Hepatocyte (in vitro differentiated cells): ENCODE data around the gene ZC3H7B.

Experiments used
- EZH2 ChIP-seq: fragments of 200-600 bp; sonication (generic); IDR thresholded peaks from 2 replicates; pipeline ENCODE4 v1.6.1; 2016; ENCODE audit warnings: antibody characterized with exemption, mild to moderate bottlenecking, borderline replicate concordance
- TF ChIP-seq, protein P1 (sequence below): fragments of 200-600 bp; sonication (generic); IDR thresholded peaks from 2 replicates; pipeline ENCODE4 v1.5.1; 2016; ENCODE audit warnings: antibody characterized with exemption, mild to moderate bottlenecking; ENCODE audit not compliant: poor library complexity

DNA sequence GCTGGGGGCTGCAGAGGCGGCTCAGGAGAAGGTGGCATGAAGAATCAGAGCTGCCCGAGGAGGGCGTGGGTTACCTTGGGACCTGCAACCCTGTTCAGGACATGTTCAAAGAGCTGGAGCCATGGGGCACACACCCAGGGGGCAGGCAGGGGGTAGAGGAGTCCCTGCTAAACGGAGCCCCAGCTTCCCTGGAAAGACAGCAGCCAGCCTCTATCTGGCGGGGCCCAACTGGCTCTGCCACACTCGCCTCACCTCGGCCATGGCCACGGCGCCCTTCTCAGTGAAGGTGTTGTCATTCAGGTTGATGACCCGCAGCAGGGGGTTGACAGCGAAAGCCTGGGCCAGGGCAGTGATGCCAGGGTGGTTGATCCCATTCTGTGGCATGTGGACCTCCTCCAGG is 43.6 kb upstream of the ZC3H7B start:
- TF ChIP-seq, protein P1, sequence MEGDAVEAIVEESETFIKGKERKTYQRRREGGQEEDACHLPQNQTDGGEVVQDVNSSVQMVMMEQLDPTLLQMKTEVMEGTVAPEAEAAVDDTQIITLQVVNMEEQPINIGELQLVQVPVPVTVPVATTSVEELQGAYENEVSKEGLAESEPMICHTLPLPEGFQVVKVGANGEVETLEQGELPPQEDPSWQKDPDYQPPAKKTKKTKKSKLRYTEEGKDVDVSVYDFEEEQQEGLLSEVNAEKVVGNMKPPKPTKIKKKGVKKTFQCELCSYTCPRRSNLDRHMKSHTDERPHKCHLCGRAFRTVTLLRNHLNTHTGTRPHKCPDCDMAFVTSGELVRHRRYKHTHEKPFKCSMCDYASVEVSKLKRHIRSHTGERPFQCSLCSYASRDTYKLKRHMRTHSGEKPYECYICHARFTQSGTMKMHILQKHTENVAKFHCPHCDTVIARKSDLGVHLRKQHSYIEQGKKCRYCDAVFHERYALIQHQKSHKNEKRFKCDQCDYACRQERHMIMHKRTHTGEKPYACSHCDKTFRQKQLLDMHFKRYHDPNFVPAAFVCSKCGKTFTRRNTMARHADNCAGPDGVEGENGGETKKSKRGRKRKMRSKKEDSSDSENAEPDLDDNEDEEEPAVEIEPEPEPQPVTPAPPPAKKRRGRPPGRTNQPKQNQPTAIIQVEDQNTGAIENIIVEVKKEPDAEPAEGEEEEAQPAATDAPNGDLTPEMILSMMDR = no peak
- TF ChIP-seq EZH2 = no peak
